HG03060 (cell line): ENCODE measurements around the gene GPLD1.
"Not testable (repeated sequence)": the region's sequence is repeated elsewhere in the genome, so short reads cannot be mapped to it uniquely, and the experiment has no call there.

Experiments
- ATAC-seq: cut with Tn5 transposase; IDR thresholded peaks from one replicate; pipeline ENCODE4 v1.9.1; 2021; ENCODE audit warnings: low read depth, moderate number of reproducible peaks; ENCODE audit not compliant: unreplicated experiment

The GPLD1 gene

DNA sequence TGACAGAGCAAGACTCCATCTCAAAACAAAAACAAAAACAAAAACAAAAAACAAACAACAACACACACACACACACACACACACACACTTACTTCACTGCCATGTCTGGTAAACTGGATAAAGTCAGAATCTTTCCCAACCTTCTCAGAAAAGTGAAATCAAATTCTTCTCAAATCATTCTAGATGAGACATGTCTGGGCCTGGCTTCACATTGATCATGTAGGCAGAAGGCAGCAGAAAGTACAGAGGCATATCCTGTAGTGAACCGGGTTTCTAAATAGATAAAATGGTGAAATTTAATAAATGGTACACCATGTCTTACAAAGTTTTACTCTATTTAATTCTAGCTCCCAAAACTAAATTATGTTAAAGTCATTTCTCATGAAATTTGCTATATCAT lies 101.6 kb downstream of the GPLD1 start:
- no peak for ATAC-seq

DNA sequence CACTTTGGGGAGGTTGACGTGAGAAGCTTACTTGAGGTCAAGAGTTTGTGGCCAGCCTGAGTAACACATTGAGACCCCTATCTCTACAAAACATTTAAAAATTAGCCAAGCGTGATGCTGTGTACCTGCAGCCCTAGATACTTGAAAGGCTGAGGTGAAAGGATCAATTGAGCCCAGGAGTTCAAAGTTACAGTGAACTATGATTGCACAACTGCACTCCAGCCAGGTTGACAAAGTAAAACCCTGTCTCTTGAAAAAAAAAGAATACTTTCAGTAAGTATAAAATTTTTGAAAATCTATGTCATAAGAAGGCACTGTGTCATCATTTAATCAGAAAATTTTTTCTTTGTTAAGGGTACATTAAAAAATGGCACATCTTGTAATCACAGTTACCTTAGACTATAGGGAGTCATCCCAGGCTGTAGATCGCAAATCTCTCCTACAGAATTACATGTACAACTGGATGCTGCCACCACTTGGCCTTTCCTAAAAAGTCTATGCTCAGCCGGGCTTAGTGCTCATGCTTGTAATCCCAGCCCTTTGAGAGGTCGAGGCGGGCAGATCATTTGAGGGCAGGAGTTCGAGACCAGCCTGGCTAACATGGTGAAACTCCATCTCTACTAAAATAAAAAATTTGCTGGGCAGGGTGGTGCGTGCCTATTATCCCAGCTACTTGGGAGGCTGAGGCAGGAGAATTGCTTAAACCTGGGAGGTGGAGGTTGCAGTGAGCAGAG lies 103.7 kb downstream of the GPLD1 start:
- ATAC-seq, result no peak

DNA sequence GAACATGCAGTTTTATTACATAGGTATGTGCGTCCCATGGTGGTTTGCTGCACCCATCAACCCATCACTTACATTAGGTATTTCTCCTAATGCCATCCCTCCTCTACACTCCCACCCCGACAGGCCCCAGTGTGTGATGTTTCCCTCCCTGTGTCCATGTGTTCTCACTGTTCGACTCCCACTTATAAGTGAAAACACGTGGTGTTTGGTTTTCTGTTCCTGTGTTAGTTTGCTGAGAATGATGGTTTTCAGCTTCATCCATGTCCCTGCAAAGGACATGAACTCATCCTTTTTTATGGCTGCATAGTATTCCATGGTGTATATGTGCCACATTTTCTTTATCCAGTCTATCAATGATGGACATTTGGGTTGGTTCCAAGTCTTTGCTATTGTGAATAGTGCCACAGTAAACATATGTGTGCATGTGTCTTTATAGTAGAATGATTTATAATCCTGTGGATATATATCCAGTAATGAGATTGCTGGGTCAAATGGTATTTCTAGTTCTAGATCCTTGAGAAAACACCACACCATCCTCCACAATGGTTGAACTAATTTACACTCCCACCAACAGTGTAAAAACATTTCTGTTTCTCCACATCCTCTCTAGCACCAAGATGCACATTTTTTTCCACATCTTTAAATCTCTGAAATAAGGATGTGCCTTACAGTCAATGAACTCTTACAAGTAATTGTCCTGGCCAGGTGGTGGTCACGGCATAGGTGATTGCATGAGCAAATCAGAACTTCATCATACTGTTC lies 104.8 kb downstream of the GPLD1 start:
- ATAC-seq, result not testable (repeated sequence)

DNA sequence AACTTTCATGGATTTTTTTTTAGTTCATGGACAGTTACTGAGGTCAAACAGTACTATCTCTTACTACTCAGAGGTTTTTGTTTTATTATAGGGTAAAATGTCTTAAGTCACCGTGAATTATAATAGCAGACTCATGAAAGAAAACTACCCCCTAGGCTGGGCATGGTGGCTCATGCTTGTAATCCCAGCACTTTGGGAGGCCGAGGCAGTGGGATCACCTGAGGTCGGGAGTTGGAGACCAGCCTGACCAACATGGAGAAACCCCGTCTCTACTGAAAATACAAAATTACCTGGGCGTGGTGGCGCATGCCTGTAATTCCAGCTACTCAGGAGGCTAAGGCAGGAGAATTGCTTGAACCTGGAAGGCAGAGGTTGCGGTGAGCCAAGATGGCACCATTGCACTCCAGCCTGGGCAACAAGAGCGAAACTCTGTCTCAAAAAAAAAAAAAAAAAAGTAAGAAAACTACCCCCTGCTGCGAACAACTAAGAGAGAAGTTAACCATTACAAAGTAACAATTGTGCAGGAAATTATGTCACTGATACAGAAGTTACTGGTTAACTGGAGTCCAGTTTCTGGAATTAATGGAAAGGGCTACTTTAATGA lies 106.4 kb downstream of the GPLD1 start:
- not testable (repeated sequence) for ATAC-seq

DNA sequence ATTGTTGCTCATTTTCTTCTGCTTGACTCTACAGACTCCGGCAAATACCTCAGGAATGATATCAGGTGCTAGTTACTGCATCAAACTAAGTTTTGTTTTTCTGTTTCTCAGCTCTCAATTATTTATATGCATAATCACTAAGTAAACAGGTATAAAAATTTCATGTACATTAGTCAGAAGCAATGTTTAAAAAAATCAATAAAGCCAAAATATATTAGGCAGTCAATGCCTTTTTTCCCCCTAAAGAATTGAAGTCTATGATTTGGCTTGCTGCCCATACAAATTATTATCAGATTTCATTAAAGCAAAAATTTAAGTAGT lies 107.2 kb downstream of the GPLD1 start:
- ATAC-seq, result no peak

DNA sequence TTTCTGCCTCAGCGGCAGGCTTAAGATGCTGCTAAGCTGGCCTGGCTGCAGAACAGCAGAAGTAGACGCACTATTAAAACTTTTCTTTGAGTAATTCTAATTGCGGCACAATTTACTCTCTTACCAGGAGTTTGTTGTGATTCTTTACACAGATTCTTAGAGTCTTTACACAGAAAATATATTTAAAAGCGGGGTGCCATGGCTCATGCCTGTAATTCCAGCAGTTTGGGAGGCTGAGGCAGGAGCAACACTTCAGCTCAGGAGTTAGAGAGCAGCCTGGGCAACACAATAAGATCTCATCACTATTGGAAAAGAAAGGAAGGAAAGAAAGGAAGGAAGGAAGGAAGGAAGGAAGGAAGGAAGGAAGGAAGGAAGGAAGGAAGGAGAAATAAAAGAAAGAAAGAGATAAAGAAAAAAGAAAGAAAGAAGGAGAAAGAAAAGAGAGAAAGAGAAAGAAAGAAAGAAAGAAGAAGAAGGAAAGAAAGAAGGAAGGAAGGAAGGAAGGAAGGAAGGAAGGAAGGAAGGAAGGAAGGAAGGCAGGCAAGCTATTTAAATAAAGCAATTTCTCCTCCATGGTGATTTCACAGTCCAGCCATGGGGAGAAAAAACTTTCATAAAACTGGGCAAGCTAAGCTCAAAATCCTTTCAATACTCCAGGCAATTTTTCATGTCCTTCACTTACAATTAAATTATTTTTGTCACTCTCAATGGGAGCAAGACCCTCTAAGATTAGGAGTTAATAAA lies 107.7 kb downstream of the GPLD1 start:
- no peak for ATAC-seq

DNA sequence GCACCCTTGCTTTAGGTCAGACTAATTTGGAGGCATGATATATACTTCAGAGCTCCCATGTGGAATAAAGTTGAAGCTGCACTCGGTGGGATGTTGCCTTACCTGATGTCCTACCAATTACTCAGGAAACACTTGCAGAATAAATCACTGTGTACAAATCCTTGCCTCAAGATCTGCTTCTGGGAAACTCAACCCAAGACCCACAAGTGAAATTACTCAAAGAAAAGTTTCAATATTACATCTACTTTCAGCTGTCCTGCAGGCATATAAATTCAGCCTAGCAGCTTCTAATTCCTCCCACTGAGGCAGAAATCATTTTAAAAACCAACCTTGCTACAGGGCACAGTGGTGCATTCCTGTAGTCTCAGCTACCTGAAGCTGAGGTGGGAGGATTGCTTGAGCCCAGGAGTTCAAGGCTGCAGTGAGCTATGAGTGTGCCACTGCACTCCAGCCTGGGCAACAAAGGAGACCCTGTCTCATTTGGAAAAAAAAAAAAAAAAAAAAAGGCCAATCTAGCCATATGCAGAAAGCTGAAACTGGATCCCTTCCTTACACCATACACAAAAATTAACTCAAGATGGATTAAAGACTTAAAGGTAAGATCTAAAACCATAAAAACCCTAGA lies 110.8 kb downstream of the GPLD1 start:
- ATAC-seq, result no peak
